Hypothalamus (tissue), 51 donors: Measurements from ENCODE around the gene RHOU.
"Not testable (repeated sequence)": the region's sequence is repeated elsewhere in the genome, so short reads cannot be mapped to it uniquely, and the experiment has no call there.

ENCODE experiments used
- DNase-seq, 51 donors: peaks; one replicate each; lab custom pipeline; 2025; lab: John Stamatoyannopoulos, UW

The RHOU gene

GRCh38 chr1:228734881-228735801 is at the start of gene RHOU:
Gene RHOU, plus strand, starts transcription at chr1:228735479. Its CDS starts 264 bp downstream, at chr1:228735743.
- peak in 50 of 51 donors; percentile 48 to 92 (median 76) for DNase-seq

- DNase-seq = no peak
These were observed 47.7 kb upstream of the RHOU start for GRCh38 chr1:228687587-228687986.

- DNase-seq = no peak
These were observed 46.0 kb upstream of the RHOU start for GRCh38 chr1:228689255-228689654.

GRCh38 chr1:228691211-228691610 is 44.1 kb upstream of the RHOU start:
- DNase-seq = no peak

GRCh38 chr1:228691926-228692325 is 43.4 kb upstream of the RHOU start:
- DNase-seq = peak in 1 of 51 donors; percentile 20

- DNase-seq = not testable (repeated sequence)
These were observed 40.8 kb upstream of the RHOU start for GRCh38 chr1:228694447-228694846.

GRCh38 chr1:228695015-228695955 is 40.0 kb upstream of the RHOU start:
- DNase-seq = no peak

- DNase-seq = peak in 28 of 51 donors; percentile 1 to 64 (median 19)
These were observed 37.9 kb upstream of the RHOU start for GRCh38 chr1:228697207-228698016.

GRCh38 chr1:228698017-228698329 is 37.3 kb upstream of the RHOU start:
- no peak for DNase-seq

GRCh38 chr1:228702433-228702832 is 32.8 kb upstream of the RHOU start:
- no peak for DNase-seq

- no peak for DNase-seq
These were observed 29.0 kb upstream of the RHOU start for GRCh38 chr1:228706305-228706704.

- DNase-seq = no peak
These were observed 18.2 kb upstream of the RHOU start for GRCh38 chr1:228717081-228717480.

- no peak for DNase-seq
These were observed 13.9 kb upstream of the RHOU start for GRCh38 chr1:228721407-228721806.

- no peak for DNase-seq
These were observed 12.0 kb upstream of the RHOU start for GRCh38 chr1:228723287-228723686.

- DNase-seq = no peak
These were observed 11.4 kb upstream of the RHOU start for GRCh38 chr1:228723921-228724320.

- no peak for DNase-seq
These were observed 10.1 kb upstream of the RHOU start for GRCh38 chr1:228725178-228725577.

- no peak for DNase-seq
These were observed 7.6 kb upstream of the RHOU start for GRCh38 chr1:228727681-228728171.

- no peak for DNase-seq
These were observed 2.9 kb upstream of the RHOU start for GRCh38 chr1:228732426-228732825.

- no peak for DNase-seq
These were observed 1.7 kb upstream of the RHOU start for GRCh38 chr1:228733576-228733975.

GRCh38 chr1:228735871-228736586 is 750 bp downstream of the RHOU start:
- peak in 2 of 51 donors; percentile 14 to 17 for DNase-seq
